GM18861 (cell line): ENCODE results near the gene PRR18.

Experiments
- ATAC-seq: cut with Tn5 transposase; IDR thresholded peaks from one replicate; pipeline ENCODE4 v1.9.1; 2021; ENCODE audit not compliant: unreplicated experiment

PRR18 gene

DNA sequence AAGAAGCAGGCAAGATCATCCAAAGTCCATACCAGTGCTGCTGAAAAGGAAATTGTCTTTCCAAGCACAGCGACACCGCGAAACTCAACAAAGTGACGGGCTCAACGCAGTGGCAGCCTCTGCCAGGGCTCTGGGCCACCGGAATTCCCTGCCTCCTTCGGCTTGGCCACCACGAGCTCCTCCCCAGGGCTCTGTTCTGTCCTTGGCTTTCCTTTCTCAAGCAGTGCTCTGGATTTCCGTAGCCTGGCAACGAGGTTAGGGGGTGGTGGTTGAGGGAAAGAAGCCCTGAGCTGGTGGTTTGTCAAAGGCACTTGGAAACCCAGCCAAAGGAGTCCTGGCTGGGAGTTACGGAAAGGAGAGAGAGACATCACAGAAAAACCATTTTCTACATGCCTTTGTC is 31.2 kb downstream of the PRR18 start:
- no peak for ATAC-seq

DNA sequence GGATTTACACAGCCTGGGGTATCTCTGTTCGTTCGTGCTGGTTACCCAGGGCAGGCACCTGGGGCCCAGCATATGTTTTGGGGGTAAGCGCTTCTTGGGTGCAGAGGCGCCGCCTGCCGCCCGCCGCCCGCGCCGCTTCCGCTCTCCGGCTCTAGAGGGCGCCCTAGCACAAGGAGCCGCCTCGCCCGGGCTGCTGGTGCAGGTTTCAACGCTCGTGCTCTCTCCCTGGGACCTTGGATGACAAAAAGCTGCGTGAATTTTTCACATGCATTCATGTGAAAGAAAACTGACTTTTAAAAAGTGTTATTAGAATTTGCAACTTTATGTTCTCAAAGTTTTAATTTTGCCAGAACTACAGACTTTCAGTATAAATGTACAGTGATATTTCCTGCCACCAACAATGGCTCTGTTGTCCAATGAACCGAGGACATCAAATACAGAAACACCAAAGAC is 32.5 kb downstream of the PRR18 start:
- ATAC-seq, result peak; percentile 58

DNA sequence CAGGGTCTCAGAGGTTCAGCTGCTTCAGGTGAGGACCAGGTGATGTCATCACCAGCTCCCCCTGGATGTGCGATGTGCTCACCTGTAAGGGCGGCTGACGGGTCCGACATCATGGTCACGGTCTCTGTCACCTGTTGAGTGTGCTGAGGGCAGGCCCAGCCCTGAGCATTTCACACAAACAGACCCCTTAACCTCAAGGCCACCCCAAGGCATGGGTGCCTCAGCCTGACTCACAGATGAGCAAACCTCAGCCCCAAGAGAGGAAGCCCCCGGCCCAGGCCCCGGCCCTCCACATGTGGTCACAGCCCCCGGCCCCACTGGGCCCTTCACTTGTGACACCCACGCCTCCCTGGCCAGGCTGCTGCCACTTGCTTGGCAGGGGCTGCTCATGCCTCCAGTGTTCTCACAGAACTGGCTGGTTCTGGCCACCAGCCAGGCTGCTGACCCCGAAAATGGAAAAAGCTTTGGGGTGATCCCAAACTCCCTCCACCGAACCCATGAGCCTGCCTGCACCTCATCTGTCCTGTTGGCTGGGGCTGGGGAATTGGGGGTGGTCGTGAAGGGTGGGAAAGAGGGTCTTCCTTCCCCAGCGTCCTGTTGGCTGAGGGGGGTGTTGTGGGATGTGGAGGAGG is 33.3 kb downstream of the PRR18 start:
- no peak for ATAC-seq

DNA sequence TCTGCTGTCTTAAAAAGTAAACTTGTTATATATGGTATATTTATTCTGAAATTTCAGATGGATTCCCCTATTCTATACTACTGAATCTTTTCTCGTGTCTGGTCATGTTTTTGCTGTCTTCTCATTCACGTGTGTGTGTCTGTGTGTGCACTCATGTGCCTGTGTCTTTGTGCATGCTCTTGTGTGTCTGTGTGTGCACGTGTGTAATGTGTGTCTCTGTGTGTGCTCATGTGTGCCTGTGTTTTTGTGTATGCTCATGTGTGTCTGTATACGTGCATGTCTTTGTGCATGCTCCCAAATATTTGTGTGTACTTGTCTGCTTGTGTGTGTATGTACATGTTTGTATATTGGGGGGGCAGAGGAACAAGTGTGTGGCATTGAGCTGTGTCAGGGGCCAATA is 34.0 kb downstream of the PRR18 start:
- no peak for ATAC-seq

DNA sequence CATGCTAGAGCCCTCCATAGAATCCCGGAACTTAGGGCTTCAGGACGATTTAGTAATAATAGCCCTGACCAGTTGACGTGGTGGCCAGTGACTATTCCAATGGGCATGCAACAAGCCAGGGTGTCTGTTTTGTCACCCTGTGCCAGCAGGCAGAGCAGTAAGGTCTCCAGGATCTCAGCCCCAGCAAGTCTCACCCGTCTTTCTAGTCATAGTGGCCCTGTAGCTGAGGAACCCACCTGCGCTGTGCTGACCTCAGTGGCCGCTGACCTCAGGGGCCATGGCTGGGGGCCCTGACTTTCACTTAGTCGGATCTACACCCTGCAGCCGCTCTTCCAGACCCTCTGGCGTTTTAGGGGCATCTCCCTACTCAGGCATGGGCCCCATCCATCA is 36.8 kb downstream of the PRR18 start:
- no peak for ATAC-seq

DNA sequence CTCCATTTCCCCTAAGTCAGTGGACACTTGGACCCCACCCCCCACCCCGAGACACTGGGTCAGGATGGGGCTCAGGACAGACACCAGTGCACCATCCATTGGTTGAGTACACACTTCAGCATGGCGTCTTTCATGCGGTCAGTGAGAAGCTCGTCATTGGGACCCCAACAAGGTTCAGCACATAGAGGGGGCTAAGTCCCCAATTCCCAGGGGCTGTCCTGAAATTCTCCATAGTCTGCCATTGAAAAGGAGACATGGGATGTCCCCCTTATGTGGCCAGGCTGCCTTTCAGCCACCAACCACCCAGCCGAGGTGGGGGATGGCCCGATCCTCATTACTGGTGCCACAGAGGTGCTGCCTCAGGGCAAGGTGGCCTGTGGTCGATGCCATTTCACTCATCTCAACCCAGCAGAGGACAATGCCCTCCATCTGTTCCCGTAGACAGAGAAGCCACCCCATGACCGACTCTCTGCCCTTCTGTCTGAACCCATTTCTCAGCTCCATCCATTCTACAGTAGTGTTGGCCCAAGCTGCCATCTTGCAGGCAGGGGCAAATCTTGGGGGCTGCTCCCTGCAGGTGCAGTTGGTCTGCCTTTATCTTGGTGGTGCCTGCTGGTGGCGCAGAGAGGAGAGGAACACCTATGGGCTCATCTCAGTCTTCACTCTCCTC is 37.4 kb downstream of the PRR18 start:
- ATAC-seq, result no peak

DNA sequence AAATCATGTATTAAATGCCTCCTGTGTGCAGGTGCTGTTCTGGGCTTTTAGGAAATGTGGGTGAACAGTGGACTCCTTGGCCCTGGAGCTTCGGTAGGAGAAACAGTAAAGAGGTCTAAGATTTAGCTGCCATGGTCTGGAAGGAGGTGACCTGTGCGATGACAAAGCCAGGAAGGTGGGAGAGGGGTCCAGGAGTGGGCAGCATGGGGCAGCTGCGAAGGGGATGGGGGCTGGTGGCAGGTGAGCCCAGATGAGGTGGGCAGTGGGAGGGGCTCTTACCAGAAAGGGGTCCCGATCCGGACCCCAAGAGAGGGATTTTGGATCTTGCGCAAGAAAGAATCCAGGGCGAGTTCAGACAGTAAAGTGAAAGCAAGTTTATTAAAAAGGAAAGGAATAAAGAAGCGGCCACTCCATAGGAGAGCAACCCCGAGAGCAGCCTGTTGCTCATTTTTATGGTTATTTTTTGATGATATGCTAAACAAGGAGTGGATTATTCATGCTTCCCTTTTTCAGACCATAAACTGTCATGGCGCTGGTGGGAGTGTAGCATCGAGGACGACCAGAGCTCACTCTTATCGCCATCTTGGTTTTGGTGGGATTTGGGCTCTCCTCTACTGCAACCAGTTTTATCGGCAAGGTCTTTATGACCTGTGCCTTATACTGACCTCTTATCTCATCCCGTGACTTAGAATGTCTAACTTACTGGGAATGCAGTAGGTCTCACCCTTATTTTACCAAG is 38.7 kb downstream of the PRR18 start:
- ATAC-seq, result no peak

DNA sequence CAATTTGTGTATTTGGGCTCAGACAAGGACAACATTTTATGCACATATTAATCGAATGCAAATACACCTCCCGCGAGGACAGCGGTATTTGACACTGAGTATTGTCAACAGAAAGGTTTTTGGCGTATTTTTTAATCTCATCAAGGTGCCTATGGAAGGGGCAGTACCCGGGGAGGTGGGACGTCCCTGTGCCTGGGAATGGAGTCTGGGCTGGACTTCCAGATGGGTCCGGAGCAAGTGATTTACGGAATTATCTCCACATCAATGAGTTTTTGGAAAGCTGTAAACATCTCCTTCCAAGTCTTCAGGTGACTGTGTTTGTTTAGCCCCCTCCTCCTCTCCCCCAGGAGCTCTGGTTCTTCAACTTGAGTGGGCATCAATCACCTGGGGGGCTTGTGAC is 39.8 kb downstream of the PRR18 start:
- no peak for ATAC-seq

DNA sequence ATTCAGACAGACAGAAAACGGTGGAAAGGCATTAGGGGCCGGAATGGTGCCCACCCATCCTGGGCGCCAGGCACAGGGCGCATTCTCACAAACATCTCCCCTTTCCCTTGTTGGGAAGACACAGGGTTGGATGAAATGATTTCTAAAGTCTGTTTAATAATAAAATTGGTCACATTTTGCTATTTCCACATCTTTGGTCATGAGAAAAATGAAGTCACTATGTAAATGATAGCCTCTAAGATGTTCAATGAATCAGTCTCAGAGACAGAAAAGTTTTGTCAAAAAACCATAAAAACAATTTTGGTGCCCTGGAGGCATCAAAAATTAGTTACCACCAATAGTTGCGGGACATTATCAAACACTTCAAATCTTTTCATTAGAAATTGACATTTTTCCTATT is 40.7 kb downstream of the PRR18 start:
- no peak for ATAC-seq

DNA sequence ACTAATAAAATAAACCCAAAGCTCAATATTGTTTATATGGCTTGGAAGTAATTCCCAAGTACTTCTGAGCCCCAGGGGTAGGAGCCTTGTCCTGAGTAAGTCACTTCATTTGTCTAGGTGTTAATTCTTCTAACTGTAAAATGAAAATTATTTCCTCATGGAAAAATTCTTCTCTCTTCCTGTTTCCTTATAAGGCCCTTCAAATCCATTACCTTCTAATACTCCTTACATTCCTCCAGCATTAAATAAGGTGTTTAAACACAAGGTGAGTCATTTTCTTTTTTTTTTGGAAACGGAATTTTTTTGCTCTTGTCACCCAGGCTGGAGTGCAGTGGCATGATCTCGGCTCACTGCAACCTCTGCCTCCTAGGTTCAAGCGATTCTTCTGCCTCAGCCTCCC is 41.9 kb downstream of the PRR18 start:
- ATAC-seq, result no peak

DNA sequence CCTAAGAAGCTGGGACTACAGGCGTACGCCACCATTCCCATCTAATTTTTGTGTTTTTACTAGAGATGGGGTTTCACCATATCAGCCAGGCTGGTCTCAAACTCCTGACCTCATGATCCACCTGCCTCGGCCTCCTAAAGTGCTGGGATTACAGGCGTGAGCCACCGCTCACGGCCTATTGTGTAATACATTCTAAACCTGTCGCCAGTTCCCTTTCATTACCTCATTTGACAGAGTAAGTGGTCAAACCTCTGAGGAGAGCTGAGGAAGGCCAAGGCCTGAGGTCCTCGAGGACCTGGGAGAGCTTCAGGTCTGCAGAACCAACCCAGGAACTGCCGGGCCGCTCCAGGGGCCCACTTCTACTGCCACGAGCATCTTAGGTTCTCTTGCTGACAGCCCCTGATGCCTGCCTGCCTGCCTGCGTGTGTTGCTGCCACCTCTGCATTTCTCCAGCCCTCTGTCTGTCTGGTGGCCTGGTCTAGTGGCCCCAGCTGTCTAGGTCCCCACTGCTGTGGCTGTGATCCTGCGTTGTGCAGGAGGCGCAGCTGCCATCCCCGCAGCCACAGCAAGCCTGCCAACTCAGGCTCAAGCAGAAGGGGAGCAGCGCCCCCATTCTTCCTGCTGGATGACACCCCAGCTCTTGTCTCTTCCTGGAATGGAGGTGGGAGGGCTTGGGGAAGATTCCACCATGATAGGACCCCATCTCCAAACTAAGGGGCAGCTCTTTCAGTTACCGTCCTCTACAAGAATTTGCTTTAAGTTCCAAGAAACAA is 45.3 kb downstream of the PRR18 start:
- ATAC-seq, result no peak

DNA sequence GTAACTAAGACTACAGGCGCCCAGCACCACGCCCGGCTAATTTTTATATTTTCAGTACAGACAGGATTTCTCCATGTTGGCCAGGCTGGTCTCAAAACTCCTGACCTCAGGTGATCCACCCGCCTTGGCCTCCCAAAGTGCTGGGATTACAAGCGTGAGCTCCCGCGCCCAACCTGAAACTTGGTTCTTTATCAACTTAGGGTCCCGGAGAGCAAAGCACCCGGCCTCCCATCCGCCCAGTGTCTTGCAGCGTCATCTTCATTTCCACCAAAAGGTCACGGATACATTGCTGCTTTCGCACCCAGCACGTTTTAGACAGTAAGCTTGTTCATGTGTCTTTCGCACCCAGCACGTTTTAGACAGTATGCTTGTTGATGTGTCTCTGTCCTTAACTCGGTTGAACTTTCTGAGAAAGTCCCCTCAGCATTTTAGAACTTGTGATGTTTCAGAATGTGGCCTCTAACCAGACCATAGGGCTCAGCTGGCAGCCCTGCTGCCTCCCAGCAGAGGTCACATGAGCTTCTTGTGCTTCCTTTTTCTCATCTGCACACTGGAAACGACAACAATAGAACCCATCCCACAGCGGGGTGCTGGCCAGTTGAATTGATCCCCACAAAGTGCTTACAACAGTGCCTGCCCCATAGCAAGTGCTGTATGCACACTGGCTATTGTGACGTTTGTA is 48.8 kb downstream of the PRR18 start:
- ATAC-seq, result no peak

DNA sequence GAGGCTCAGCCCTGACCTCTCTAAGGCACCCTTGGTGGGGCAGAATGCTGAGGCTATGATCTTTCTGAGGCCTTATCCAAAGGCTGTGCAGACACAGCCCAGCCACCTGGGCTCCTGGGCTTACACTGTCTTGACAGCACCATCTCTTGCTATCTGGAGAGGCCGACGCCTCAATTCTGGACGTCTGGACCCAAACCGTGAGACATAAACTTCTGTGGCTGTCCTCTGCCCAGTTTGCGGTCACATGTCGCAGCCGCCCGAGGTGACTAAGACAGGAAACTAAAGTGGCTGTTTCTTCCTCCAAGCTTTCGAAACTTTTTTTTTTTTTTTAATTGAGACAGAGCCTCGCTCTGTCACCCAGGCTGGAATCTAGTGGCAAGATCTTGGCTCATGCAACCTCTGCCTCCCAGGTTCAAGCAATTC is 49.3 kb downstream of the PRR18 start:
- ATAC-seq, result peak; percentile 84

DNA sequence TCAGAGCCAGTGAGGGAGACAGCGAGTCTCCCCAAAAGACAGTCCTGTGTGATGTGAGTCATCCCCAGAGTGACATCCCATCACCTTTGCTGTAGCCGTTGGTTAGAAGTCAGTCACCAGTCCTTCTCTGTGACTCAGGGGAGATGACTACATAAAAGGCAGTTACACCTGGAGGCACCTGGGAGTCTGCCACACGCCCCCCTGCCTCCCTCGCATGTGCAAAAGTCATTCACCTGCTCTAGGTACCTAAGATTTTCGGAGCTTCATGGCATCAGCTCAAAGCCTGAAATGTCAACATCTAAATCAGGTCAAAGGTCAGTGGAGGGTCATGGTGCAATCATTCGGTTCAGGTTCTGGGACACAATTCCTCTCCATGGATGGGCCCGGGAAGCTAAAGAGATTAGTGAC is 50.3 kb downstream of the PRR18 start:
- no peak for ATAC-seq
